ENCODE results near the gene TTC9B.

GRCh38 chr19:40241809-40242384 lies 23.7 kb upstream of the TTC9B start:
- TF ChIP-seq CTCF (IDR thresholded peaks at IDR 0.05) (no peak), POLR2A (IDR thresholded peaks at IDR 0.05) (no peak)

Data from esophagus squamous epithelium (tissue), 4 donors.